Measurements from ENCODE around the gene TFF1. TPM values are rescaled to one million over a fixed set of nuclear protein-coding genes. Genes with fewer than 3 reads are reported as not detected.
A peak's percentile ranks its signal among the peaks of the same experiment; 100 is the strongest.

Gene TFF1
- total RNA-seq, 3 donors from 2014 or later (not counting 1 experiment from before 2014, with no cell fraction given), result not detected

- Mint-ChIP-seq H3K4me3 (no peak overlapping the region), H3K9me3 (no peaks in the 10 kb centered on the region), H3K27ac (no peak overlapping the region), H3K4me1 (no peaks in the 10 kb centered on the region), H3K27me3 (ENCODE audit: low read depth in 2 of 2) (peaks cover 29 to 46% of the 10 kb centered on the region in 2 donors), H3K36me3 (no peaks in the 10 kb centered on the region)
- ATAC-seq, result no peak
- Histone ChIP-seq H3K27me3 (ENCODE audit: control insufficient read depth, insufficient read depth, low read length) (no peaks in the 10 kb centered on the region), H3K4me1 (ENCODE audit: control insufficient read depth, insufficient read depth, low read length) (peaks cover 5% of the 10 kb centered on the region), H3K4me3 (ENCODE audit: low read length) (no peak overlapping the region), H3K36me3 (ENCODE audit: control insufficient read depth, insufficient read depth, low read length) (no peaks in the 10 kb centered on the region), H3K9me3 (ENCODE audit: control insufficient read depth, insufficient read depth, low read length) (no peaks in the 10 kb centered on the region), H3K27ac (ENCODE audit: low read length) (no peak overlapping the region)
- no peak for DNase-seq
- no peak for TF ChIP-seq CTCF (IDR thresholded peaks at IDR 0.05)
- intact Hi-C loops (cut with micrococcal nuclease), result no loop called here
- WGBS (ENCODE audit: insufficient coverage), result 93% methylated on average over 11 of the region's 11 CpGs
These were observed 29.0 kb upstream of the TFF1 start for GRCh38 chr21:42395302-42395701.

GRCh38 chr21:42393443-42393950 is 27.2 kb upstream of the TFF1 start:
- 49% methylated on average over 6 of the region's 8 CpGs for WGBS (ENCODE audit: insufficient coverage)
- TF ChIP-seq CTCF (IDR thresholded peaks at IDR 0.05), result no peak
- no peak overlapping the region for H3K4me3 Mint-ChIP-seq
- H3K27me3 Mint-ChIP-seq (ENCODE audit: low read depth in 2 of 2), result peaks cover 40 to 53% of the 10 kb centered on the region in 2 donors
- no peak for DNase-seq
- peaks cover 0 to 10% of the 10 kb centered on the region in 2 donors for H3K4me1 Mint-ChIP-seq
- H3K27ac ChIP-seq (ENCODE audit: low read length), result no peak overlapping the region
- ATAC-seq, result no peak
- peaks cover 17% of the 10 kb centered on the region for H3K4me1 ChIP-seq (ENCODE audit: control insufficient read depth, insufficient read depth, low read length)
- no peak overlapping the region for H3K4me3 ChIP-seq (ENCODE audit: low read length)
- no peak overlapping the region for H3K27ac Mint-ChIP-seq
- H3K9me3 ChIP-seq (ENCODE audit: control insufficient read depth, insufficient read depth, low read length), result no peaks in the 10 kb centered on the region
- no peaks in the 10 kb centered on the region for H3K36me3 ChIP-seq (ENCODE audit: control insufficient read depth, insufficient read depth, low read length)
- H3K27me3 ChIP-seq (ENCODE audit: control insufficient read depth, insufficient read depth, low read length), result no peaks in the 10 kb centered on the region
- intact Hi-C loops (cut with micrococcal nuclease), result no loop called here
- no peaks in the 10 kb centered on the region for H3K9me3 Mint-ChIP-seq
- no peaks in the 10 kb centered on the region for H3K36me3 Mint-ChIP-seq

GRCh38 chr21:42392731-42393442 is 26.6 kb upstream of the TFF1 start:
- no peaks in the 10 kb centered on the region for H3K9me3 Mint-ChIP-seq
- H3K4me1 ChIP-seq (ENCODE audit: control insufficient read depth, insufficient read depth, low read length), result peaks cover 17% of the 10 kb centered on the region
- TF ChIP-seq CTCF (IDR thresholded peaks at IDR 0.05), result no peak
- no peaks in the 10 kb centered on the region for H3K36me3 Mint-ChIP-seq
- DNase-seq (peak in 1 of 2 donors; percentile 72), ATAC-seq (peak in 1 of 3 donors; percentile 49)
- no peak overlapping the region for H3K27ac Mint-ChIP-seq
- WGBS (ENCODE audit: insufficient coverage), result 71% methylated on average over 17 of the region's 17 CpGs
- H3K27ac ChIP-seq (ENCODE audit: low read length), result no peak overlapping the region
- H3K36me3 ChIP-seq (ENCODE audit: control insufficient read depth, insufficient read depth, low read length), result no peaks in the 10 kb centered on the region
- H3K27me3 Mint-ChIP-seq (ENCODE audit: low read depth in 2 of 2), result peaks cover 42 to 53% of the 10 kb centered on the region in 2 donors
- H3K4me3 Mint-ChIP-seq, result no peak overlapping the region
- H3K9me3 ChIP-seq (ENCODE audit: control insufficient read depth, insufficient read depth, low read length), result no peaks in the 10 kb centered on the region
- peaks cover 2 to 12% of the 10 kb centered on the region in 2 donors for H3K4me1 Mint-ChIP-seq
- no peaks in the 10 kb centered on the region for H3K27me3 ChIP-seq (ENCODE audit: control insufficient read depth, insufficient read depth, low read length)
- intact Hi-C loops (cut with micrococcal nuclease), result no loop called here
- H3K4me3 ChIP-seq (ENCODE audit: low read length), result no peak overlapping the region
